Ammon's horn (tissue), 1 donor: Measurements from ENCODE around the gene HHIPL1.

ENCODE experiments used
- DNase-seq: peaks from one replicate; pipeline ENCODE4 v3.0.0-alpha.2; 2016; ENCODE audit warnings: low spot score

HHIPL1 gene

DNA sequence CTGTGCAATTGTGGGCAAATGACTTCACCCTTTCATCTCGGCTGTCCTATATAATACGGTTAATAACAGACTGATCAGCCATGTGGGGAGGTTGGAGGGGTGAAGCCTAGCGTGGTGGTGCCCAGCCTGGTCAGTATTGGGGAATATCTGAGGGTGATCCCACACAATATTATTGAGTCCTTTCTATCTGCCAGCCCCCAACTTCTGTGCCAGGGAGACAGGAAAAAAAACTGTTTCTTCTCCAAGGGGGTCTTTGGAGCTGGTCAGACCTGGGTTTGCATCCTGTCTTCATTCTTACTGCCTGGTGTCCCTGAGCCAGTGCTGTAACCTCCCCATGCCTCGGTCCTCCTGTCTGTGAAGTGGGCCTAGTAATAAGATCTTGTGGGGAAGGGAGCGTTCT lies 45.7 kb downstream of the HHIPL1 start:
- DNase-seq, result no peak

DNA sequence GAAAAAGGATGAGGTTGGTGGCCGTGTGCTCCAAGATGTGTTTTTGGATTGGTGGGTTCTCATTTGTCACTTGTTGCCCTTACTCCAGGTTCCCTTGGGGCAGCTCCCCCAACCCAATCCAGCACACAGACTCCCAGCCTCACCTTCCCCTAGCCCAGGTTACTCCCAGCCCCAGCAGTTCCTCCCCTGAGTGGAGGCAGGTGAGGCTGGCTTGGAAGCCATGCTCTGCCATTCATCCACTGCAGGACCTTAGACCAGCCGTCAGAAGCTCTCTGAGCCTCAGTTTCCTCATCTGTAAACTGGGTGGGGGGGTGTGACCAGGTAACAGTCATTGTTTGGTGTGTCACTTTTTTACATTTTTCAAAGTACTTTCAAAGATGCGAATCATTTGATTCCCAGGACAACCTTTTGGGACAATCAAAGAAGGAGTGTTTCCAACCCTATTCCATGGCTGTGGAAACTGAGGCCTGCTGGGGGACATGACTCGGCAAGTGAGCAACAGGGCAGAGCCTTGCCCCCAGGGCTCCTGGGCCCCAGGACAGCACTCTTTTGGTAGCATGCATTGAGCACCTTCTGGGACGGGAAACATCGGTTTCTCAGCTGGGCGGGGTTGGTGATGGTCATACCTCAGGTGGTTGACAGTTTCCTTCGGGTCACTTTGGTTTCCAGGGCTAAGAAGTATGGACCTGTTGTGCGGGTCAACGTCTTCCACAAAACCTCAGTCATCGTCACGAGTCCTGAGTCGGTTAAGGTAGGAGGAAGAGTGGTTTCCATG lies 46.4 kb downstream of the HHIPL1 start:
- no peak for DNase-seq

DNA sequence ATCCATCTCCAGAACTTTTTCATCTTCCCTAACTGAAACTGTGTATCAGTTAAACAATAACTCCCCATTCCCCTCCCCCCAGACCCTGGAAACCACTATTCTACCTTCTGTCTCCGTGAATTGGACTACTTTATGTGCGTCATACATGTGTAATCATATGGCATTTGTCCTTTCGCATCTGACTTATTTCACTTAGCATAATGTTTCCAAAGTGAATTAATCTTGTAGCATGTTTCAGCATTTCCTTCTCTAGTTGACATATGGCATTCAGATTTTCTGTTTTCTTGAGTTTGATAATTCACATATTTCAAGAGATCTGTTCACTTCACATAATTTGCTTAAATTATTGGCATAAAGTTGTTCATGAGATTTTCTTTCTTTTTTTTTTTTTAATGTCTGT lies 49.0 kb downstream of the HHIPL1 start:
- DNase-seq, result no peak

DNA sequence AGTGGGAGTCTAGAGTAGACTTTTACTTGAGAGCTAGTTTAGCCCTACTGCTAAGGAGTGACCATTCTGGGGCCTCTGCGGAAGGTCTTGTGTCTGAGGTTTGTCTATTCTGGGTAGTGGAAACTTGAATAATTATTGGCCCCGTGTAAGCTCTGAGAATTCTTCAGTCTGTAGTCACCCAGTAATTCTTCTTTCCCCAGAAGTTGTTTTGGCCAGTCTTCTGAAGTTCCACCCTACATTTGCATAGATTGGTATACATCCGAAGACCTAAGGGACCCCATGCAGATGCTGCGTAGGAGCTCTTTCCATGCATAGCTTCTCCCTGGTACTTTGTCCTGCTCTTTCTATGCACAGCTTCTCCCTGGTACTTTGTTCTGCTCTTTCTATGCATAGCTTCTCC lies 52.0 kb downstream of the HHIPL1 start:
- no peak for DNase-seq

DNA sequence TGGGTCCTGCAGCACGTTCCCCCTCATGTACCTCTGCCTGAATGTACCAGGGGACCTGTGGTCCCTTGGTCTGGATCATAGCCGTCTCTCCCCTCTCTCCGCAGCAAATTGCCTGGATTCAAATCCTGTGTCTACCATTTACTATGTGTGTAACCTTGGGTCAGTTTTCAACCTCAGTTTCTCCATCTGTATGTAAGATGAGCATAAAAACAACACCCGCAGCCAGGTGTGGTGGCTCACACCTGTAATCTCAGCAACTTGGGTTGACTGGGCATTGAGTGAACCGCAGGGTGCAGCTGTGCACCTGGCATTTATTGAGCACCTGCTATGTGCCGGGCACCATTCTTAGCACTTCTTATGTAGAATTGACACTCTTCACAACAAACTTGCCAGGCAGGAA lies 53.3 kb downstream of the HHIPL1 start:
- DNase-seq, result no peak

DNA sequence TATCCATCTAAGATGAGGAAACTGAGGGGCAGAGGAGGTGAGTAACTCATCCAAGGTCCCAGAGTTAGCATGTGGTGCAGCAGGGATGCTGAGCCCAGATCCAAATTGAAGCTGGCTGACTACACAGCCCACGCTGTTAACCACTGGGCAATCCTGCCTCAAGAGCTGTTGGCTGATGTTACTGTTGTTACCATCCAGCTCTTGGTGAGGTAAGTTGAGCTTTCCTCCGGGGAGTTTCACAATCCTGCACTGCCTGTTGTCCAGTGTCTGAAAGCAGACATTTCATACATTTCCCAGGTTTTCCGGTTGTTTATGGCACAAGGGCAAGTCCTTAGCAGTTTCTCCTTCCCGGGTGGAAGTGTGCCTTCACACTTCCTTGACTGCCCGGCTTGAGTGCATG lies 53.7 kb downstream of the HHIPL1 start:
- no peak for DNase-seq

DNA sequence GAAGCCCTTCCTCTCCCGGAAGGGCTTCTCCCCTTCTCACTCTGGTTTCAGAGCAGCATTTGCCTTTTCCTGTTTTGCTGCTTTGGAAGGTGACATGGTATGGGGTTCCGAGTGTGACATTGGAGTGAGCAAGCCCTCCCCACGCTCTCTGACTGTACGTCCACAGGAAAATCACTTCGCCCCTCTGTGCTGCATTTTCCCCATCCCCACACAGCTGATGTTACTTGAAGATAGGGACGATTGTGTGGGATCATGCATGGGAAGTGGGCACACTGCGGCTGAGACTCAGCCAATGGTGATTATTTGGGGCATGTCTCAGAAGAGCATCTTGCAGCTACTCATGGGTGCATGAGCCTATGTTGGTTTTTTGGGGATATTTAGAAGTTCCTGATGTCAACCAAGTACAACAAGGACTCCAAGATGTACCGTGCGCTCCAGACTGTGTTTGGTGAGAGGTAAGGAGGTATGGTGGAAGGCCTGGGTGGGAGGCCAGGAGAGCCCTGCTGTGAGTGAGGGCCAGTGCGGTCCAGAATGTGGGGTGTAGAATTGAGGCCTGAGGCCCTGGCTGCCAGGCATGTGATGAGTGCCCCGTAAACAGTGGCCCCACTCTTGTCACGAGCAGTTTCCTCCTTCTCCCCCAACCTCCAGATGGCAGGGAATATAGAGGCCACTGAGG lies 54.3 kb downstream of the HHIPL1 start:
- DNase-seq, result no peak

DNA sequence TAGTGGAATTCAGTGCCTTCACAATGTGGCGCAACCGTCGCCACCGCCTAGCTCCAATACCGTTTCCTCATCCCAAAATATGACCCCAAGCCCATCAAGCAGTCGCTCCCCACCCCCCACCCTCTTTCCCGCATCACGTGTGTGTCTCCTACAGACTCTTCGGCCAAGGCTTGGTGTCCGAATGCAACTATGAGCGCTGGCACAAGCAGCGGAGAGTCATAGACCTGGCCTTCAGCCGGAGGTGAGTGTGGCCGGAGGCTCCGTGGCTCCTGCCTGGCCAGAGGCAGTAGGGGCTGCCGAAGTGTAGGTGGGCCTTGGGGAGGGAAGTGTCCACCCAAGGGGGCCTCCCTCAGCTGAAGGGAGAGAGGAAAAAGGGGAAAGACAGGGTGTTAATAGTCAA lies 54.9 kb downstream of the HHIPL1 start:
- no peak for DNase-seq

DNA sequence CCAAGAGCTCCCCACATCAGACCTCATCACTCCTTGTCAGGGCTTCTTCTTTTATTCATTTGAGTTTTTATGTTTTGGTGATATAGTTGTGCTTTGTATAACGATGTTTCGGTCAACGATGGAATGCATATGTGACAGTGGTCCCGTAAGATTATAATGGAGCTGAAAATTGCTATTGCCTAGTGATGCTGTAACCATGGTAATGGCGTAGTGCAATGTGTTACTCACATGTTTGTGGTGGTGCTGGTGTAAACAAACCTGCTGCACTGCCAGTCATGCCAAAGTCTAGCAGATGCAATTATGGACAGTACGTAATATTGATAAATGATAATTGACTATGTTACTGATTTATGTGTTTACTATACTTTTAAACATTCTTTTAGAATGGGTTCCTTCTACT lies 55.5 kb downstream of the HHIPL1 start:
- DNase-seq, result no peak

DNA sequence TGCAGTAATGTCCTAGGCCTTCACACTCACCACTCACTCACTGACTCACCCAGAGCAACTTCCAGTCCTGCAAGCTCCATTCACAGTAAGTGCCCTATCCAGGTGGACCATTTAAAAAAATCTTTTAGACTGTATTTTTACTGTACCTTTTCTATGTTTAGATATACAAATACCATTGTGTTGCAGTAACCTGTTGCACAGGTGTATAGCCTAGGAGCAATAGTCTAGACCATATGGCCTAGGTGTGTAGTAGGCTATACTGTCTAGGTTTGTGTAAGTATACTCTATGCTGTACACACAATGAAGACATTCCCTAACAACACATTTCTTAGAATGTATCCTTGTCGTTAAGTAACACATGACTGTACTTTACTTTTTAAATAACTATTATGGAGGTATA lies 56.3 kb downstream of the HHIPL1 start:
- no peak for DNase-seq

DNA sequence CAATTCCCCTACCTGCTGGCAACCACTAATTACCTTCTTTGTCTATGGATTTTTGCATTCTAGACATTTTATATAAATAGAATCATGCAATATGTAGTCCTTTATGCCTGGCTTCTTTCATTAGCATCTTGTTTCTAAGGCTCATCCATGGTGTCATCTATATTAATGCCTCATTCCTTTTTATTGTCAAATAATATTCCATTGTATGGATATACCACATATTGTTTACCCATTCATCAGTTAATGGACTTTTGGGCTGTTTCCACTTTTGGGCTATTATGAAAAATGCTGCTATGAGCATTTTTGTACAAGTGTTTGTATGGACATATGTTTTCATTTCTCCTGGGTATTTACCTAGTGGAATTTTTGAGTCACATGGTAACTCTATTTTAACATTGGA lies 57.2 kb downstream of the HHIPL1 start:
- no peak for DNase-seq

DNA sequence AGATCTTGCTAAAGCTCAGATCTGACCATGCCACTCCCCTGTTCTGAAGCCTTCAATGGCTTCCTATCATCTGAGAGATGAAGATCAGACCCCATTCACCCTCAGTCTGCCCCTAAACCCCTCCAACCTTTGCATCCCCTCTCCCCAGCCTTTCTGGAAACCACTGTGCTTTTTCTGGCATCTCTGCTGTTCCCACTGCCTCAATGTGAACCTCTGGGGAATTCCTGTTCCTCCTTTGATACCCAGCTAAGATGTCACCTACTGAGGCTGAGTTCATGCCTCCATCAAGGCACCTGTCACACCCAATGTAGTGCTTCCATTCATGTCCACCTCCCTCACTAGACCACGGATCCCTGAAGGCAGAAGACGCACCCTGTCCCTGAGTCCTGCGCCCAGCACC lies 58.5 kb downstream of the HHIPL1 start:
- no peak for DNase-seq

DNA sequence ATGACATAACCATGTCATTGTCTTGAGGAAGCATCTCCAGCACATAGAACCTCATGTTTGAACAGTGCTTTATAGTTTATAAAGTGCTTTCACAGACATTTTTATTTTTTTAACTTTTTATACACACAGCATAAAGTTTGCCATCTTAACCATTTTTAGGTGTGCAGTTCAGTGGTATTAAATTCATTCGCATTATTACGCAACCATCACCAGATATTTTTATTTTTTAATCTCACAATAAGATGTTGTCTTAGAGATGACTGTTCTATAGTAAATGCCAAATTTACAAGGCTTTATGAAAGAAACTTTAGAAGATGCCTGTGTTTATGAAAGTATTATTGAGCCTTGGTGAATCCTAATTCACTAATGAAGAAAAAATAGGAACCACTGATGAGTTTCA lies 59.1 kb downstream of the HHIPL1 start:
- no peak for DNase-seq

DNA sequence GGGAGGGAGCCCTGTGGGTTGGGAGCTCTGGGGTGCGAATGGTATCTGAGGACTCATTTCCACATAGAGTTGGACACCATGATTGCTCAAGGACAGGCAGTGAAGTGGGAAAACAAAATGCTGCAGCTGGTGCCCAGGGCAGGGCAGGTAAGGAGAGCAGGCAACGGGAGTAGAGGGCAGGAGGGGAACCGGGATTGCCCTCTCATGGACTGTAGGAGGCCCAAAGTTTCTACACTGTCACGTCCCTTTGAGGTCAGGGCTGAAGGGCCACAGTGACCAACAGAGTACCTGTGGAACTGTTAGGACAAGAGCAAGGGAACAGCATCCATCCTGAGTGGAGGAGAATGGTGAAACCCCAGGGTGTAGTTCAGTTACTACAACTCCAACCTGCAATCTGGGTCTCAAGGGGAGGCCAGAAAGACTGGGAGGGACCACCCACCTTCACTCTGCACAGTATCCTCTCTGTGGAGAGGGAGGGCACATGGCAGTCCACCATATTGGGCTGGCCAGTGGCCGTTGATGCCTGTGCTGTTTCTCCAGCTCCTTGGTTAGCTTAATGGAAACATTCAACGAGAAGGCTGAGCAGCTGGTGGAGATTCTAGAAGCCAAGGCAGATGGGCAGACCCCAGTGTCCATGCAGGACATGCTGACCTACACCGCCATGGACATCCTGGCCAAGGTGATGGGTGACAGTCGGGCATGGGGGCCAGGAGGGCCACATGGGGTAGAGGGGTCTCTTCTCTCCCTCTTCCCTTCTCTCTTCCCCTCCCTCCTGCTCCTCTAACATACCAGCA lies 61.4 kb downstream of the HHIPL1 start:
- DNase-seq, result no peak

DNA sequence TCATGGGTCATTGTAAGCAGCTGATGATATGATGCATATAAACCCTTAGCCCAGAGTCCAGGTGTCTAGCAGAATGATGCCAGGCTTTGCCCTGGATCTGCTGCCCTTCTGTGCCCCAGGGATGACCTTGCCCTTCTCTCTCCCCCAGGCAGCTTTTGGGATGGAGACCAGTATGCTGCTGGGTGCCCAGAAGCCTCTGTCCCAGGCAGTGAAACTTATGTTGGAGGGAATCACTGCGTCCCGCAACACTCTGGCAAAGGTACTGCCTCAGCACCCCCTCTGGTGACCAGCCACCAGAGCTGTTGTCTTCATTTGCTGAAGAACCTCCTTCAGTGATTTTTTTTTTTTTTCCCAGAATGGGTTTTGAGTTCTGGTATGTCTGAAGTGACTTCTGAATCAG lies 62.5 kb downstream of the HHIPL1 start:
- no peak for DNase-seq

DNA sequence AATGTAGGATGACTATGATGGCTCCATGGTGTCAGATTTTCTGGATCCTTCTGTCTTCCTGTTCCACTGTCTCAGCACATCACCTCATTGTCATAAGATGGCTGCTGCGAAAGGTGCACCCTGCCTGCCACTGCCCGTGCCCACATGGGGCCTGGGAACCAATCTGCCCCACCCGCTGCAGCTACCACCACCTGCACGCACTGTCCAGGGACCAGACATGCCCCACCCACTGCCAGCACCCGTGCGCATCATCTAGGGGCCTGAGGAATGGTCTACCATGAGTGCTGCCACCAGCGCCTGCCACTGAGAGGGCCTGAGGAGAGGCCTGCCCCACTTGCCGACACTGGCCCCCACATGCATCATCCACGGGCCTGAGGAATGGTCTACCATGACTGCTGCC lies 63.0 kb downstream of the HHIPL1 start:
- no peak for DNase-seq

DNA sequence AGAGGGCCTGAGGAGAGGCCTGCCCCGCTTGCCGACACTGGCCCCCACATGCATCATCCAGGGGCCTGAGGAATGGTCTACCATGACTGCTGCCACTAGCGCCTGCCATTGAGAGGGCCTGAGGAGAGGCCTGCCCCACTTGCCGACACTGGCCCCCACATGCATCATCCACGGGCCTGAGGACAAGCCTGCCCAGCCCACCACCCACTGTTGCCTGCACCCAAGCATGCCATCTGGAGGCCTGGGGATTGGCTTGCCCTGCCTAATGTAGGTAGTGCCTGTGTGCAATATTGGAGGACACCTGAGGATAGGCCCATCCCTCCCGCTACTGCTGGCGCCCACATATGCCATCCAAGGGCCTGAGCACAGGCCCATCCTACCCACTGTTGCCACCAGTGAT lies 63.5 kb downstream of the HHIPL1 start:
- DNase-seq, result no peak

DNA sequence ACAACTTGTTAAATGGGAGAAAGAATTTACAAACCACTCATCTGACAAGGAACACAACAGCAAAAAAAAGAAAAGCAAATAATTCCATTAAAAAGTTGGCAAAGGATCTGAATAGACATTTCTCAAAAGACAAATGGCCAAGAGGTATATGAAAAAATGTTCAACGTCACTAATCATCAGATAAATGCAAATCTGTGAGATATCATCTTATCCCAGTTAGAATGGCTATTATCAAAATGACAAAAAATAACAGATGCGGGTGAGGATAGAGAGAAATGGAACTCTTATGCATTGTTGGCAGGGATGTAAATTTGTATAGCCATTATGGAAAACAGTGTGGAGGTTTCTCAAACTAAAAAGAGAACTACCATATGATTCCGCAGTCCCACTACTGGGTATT lies 69.0 kb downstream of the HHIPL1 start:
- no peak for DNase-seq

DNA sequence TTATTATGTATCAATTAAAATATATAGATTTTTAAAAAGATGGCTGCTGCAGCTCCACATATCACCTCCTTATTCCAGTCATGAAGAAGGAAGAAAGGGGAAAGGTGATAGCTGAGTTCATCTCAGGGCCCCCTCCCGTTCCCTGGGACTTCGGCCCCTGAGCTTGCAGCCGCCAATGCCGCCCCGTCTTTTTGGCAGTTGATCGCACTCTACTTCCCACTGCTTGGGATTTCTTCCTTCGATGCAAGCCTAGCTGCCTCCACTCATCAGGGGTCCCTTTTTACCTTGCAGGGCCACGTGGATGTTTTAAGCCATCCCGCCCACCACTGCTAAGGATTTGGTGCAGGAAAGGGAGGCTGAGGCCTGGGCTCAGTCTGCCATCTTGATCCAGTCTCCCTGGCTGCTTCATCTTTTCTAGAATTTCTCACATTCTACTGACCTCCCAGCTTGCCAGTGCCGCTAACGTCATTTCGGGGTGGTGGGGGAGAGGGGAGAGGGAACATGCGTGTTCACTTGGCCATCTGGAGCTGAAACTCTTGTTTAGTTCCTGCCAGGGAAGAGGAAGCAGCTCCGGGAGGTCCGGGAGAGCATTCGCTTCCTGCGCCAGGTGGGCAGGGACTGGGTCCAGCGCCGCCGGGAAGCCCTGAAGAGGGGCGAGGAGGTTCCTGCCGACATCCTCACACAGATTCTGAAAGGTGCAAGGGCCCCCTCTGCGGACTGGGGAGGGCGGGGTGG lies 70.5 kb downstream of the HHIPL1 start:
- no peak for DNase-seq

DNA sequence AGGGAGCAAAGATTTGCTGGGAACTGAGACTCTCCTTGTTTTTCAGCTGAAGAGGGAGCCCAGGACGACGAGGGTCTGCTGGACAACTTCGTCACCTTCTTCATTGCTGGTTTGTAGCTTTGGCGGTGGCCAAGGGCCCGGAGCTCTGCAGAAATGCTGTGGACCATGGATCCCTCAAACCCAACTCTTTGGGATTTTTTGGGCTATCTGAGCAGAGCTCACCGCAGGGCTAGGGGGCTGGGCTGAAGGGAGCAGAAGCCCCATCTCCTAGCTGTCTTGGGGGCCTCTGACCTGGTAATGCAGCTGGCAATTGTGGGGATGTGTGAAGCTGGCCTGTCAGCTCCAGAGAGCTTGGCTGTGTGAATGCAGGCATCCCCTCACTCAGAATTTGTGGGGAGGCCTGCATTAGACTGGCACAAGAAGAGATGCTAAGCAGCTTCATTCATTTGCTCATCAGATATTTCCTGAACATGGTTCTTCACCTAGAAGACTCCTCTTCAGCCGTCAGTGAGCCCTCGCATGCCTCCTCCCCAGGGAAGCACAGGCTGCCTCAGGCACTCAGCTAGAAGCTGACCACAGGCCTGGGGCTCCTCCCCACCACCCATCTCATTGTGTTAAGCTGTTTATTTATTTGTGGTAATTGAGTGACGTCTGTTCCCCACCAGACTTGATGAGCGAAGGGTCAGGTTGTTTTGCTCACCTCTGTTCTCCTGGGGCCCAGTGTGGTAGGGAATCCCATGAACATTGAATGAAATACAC lies 71.3 kb downstream of the HHIPL1 start:
- no peak for DNase-seq

DNA sequence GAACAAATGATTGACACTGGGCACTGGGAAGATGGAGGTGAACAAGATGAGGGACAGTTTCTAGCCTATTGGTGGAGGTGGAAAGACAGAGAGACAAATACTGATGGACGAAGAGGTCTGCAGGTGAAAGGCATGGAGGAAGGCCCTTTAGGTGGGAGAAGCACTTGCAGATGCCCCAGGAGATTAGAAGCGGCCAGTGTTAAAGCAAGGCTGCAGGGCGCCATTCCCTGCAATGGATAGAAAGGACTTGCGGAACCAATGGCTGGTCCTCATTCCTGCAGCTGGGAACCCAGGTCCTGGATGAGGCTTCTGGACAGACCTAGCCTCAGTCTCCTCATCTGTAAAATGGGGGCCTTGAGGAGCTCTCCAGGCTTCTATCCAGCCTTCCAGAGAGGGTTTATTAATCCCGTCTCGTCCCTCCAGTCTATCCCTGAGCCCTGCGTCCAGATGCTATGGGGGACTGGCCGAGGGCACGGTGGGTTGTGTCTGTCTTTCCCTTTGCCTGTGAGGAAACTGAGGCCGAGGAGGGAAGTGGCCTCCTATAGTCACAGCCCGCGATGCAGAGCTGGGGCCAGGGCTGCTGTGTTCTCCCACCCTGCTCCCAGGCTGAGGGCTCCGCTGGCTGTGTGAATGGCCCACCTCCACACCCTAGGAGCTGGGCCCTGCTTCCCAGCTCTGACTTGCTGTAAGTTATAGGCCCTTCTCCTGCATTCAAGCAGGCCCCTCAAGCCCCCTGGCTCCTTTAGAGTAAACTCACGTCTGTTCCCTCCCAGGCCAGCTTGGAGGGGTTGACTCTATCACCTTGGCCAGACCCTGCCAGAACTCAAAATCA lies 72.1 kb downstream of the HHIPL1 start:
- no peak for DNase-seq
